C4-2B (cell line): ENCODE data around the gene CTDP1.

Experiments
- ZFX ChIP-seq: fragments of 450-650 bp; IDR thresholded peaks from 2 replicates; pipeline ENCODE4 v1.6.1; 2017
- TF ChIP-seq, protein P1 (sequence below): fragments of 450-650 bp; conservative IDR thresholded peaks from 2 replicates; pipeline ENCODE4 v1.5.1; 2017; ENCODE audit warnings: mild to moderate bottlenecking

DNA sequence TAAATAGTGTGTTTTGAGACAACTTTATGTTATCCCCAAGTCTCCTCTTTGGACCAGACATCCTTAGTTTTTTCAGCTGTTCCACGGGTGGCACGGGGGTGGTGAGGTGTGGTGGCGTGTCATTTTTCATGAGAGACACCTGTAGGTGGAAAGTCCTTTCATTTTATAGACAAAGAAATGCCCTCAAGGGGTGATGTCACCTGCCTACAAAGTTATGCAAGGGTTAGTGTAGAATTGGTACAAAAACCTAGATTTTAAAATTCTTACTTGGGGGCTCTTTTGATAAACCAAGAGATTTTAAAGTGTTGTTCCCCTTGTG lies 15.3 kb downstream of the CTDP1 start:
- TF ChIP-seq ZFX: no peak
- TF ChIP-seq, protein P1, sequence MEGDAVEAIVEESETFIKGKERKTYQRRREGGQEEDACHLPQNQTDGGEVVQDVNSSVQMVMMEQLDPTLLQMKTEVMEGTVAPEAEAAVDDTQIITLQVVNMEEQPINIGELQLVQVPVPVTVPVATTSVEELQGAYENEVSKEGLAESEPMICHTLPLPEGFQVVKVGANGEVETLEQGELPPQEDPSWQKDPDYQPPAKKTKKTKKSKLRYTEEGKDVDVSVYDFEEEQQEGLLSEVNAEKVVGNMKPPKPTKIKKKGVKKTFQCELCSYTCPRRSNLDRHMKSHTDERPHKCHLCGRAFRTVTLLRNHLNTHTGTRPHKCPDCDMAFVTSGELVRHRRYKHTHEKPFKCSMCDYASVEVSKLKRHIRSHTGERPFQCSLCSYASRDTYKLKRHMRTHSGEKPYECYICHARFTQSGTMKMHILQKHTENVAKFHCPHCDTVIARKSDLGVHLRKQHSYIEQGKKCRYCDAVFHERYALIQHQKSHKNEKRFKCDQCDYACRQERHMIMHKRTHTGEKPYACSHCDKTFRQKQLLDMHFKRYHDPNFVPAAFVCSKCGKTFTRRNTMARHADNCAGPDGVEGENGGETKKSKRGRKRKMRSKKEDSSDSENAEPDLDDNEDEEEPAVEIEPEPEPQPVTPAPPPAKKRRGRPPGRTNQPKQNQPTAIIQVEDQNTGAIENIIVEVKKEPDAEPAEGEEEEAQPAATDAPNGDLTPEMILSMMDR: no peak
